ENCODE measurements around the gene SVIL. TPM values are rescaled to one million over a fixed set of nuclear protein-coding genes. Genes with fewer than 3 reads are reported as not detected.
"Not testable (repeated sequence)": the region's sequence is repeated elsewhere in the genome, so short reads cannot be mapped to it uniquely, and the experiment has no call there.

SVIL gene
- polyA plus RNA-seq, 1 donor (not counting 4 experiments of a cell fraction or from before 2014, with no cell fraction given): 16.2 TPM

DNA sequence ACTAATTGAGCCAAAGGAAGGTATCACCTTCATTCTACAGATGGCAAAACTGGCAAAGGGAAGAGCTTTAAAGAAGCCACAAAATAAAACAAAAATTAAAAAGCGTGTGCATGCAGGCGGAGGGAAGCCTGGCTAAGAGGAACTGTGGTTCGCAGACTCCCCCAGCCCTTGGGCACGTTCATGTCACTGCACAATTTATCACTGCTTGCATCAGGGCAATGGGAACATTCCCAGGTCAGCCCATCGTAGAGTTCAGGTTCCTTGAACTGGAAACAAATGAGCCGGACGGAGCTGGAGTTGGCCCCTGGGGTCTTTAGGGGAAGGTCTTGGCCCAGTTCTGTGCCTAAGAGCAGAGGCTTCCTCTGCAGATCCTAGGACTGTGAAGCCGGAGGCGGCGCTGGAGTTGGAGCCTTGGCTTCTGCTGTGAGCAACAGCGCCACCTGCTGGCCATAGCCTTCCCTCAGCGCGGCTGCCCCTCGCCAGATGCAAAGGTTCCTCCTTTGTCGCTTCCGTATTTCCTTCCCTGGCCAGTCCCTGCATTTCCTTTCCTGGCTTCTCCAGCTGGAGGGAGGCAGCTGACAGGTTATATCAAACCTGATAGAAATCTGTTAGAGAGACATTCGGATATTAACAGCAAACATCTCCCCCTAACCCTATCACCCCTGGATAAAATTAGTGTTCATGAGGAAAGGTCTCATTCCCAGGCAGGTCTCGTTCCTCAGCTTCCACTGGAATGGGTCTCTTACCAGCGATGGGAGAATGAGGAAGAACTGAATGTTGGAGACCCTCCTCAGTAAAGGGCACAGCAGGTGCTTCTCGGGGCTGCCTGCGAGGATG, 185.8 kb downstream of the SVIL start:
- H2AFZ ChIP-seq (ENCODE audit: control insufficient read depth, low read length); H3K4me1 ChIP-seq (ENCODE audit: control insufficient read depth, extremely low read depth, insufficient read depth, low read length); H3K9me3 ChIP-seq (ENCODE audit: control insufficient read depth, low read depth, low read length); H4K20me1 ChIP-seq (ENCODE audit: control insufficient read depth, extremely low read depth, insufficient read depth, low read length); H3K9me1 ChIP-seq (ENCODE audit: control insufficient read depth, extremely low read depth, insufficient read depth, low read length); H3K36me3 ChIP-seq (ENCODE audit: control insufficient read depth in 2 of 2, extremely low read depth in 1 of 2, insufficient read depth in 2 of 2, low read length in 2 of 2); H3K9ac ChIP-seq (ENCODE audit: control insufficient read depth, extremely low read depth, insufficient read depth, low read length); H3K27ac ChIP-seq (ENCODE audit: control insufficient read depth, insufficient read depth, low read length); H3K79me2 ChIP-seq (ENCODE audit: control insufficient read depth, insufficient read depth, low read length); H3K4me3 ChIP-seq (ENCODE audit: control insufficient read depth in 2 of 3, extremely low read depth in 1 of 3, insufficient read depth in 2 of 3, low read depth in 1 of 3, low read length in 3 of 3); H3K4me2 ChIP-seq (ENCODE audit: control insufficient read depth, extremely low read depth, insufficient read depth, low read depth, low read length); dilution Hi-C loops (cut with MboI; ENCODE audit: extremely low pct_ligation_motif_present, low sequenced_read_pairs); H3K27me3 ChIP-seq (ENCODE audit: control insufficient read depth, extremely low read depth, insufficient read depth, low read length): not testable (repeated sequence)
- DNase-seq (ENCODE audit: low read depth, low spot score) (peak; percentile 4), FAIRE-seq (peak; percentile 92)
- TF ChIP-seq, protein P1, sequence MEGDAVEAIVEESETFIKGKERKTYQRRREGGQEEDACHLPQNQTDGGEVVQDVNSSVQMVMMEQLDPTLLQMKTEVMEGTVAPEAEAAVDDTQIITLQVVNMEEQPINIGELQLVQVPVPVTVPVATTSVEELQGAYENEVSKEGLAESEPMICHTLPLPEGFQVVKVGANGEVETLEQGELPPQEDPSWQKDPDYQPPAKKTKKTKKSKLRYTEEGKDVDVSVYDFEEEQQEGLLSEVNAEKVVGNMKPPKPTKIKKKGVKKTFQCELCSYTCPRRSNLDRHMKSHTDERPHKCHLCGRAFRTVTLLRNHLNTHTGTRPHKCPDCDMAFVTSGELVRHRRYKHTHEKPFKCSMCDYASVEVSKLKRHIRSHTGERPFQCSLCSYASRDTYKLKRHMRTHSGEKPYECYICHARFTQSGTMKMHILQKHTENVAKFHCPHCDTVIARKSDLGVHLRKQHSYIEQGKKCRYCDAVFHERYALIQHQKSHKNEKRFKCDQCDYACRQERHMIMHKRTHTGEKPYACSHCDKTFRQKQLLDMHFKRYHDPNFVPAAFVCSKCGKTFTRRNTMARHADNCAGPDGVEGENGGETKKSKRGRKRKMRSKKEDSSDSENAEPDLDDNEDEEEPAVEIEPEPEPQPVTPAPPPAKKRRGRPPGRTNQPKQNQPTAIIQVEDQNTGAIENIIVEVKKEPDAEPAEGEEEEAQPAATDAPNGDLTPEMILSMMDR (optimal IDR thresholded peaks at IDR 0.05 in 1 of 3, IDR thresholded peaks at IDR 0.05 in 1 of 3, conservative IDR thresholded peaks at IDR 0.05 in 1 of 3; ENCODE audit: extremely low read depth in 1 of 3, insufficient read depth in 2 of 3, low read length in 3 of 3): peak; percentile 60 to 82 (median 76)

DNA sequence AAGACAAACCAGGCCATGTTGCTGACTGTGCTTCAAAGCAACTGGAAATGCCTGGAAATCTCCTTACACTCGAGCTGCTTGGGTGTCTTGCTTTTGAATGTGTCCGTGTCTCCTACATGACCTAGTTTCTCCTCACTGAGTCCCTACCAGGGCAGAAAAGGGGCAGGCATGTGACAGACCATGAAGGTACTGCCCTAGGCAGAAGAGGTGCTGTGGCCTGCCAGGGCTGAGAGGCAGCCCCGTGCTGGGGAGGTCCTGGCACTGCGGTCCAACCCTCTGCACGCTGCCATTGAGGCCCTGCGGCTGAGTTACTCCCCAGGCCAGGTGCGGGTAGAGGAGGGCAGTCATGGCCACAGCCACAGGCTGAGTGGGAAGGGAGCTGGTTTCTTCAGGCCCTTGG, 186.6 kb downstream of the SVIL start:
- Histone ChIP-seq H2AFZ (ENCODE audit: control insufficient read depth, low read length) (no peak overlapping the region), H3K9ac (ENCODE audit: control insufficient read depth, extremely low read depth, insufficient read depth, low read length) (no peak overlapping the region), H3K36me3 (ENCODE audit: control insufficient read depth in 2 of 2, extremely low read depth in 1 of 2, insufficient read depth in 2 of 2, low read length in 2 of 2) (peaks cover 0 to 4% of the 10 kb centered on the region in 2 experiments), H3K9me3 (ENCODE audit: control insufficient read depth, low read depth, low read length) (no peaks in the 10 kb centered on the region), H3K4me1 (ENCODE audit: control insufficient read depth, extremely low read depth, insufficient read depth, low read length) (peaks cover 9% of the 10 kb centered on the region), H3K9me1 (ENCODE audit: control insufficient read depth, extremely low read depth, insufficient read depth, low read length) (no peaks in the 10 kb centered on the region), H3K4me2 (ENCODE audit: control insufficient read depth, extremely low read depth, insufficient read depth, low read depth, low read length) (no peak overlapping the region), H3K27ac (ENCODE audit: control insufficient read depth, insufficient read depth, low read length) (no peak overlapping the region), H3K79me2 (ENCODE audit: control insufficient read depth, insufficient read depth, low read length) (peaks cover 5% of the 10 kb centered on the region), H3K4me3 (ENCODE audit: control insufficient read depth in 2 of 3, extremely low read depth in 1 of 3, insufficient read depth in 2 of 3, low read depth in 1 of 3, low read length in 3 of 3) (no peak overlapping the region), H4K20me1 (ENCODE audit: control insufficient read depth, extremely low read depth, insufficient read depth, low read length) (peaks cover 2% of the 10 kb centered on the region), H3K27me3 (ENCODE audit: control insufficient read depth, extremely low read depth, insufficient read depth, low read length) (no peaks in the 10 kb centered on the region)
- dilution Hi-C loops (cut with MboI; ENCODE audit: extremely low pct_ligation_motif_present, low sequenced_read_pairs): no loop called here
- no peak for FAIRE-seq
- no peak for DNase-seq (ENCODE audit: low read depth, low spot score)
- TF ChIP-seq, protein P1 (optimal IDR thresholded peaks at IDR 0.05 in 1 of 3, IDR thresholded peaks at IDR 0.05 in 1 of 3, conservative IDR thresholded peaks at IDR 0.05 in 1 of 3; ENCODE audit: extremely low read depth in 1 of 3, insufficient read depth in 2 of 3, low read length in 3 of 3): no peak
- no peak for TF ChIP-seq EZH2 (IDR thresholded peaks at IDR 0.05; ENCODE audit: low read length)

All from keratinocyte (primary cell).